Right forelimb (tissue), 1 donor: ENCODE data around the gene KIAA1586.
"Not testable (repeated sequence)": the region's sequence is repeated elsewhere in the genome, so short reads cannot be mapped to it uniquely, and the experiment has no call there.

Experiments used
- DNase-seq: peaks from one replicate; pipeline ENCODE4 v3.0.0-alpha.2; 2018

KIAA1586 gene, protein sequence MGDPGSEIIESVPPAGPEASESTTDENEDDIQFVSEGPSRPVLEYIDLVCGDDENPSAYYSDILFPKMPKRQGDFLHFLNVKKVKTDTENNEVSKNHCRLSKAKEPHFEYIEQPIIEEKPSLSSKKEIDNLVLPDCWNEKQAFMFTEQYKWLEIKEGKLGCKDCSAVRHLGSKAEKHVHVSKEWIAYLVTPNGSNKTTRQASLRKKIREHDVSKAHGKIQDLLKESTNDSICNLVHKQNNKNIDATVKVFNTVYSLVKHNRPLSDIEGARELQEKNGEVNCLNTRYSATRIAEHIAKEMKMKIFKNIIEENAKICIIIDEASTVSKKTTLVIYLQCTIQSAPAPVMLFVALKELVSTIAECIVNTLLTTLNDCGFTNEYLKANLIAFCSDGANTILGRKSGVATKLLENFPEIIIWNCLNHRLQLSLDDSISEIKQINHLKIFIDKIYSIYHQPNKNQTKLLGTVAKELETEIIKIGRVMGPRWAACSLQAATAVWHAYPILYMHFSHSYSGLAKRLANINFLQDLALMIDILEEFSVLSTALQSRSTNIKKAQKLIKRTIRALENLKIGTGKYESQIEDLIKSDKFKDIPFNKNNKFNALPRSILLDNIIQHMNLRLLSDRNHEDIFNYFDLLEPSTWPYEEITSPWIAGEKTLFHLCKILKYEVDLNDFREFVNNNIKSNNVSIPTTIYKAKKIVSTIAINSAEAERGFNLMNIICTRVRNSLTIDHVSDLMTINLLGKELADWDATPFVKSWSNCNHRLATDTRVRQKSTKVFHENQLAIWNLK

DNA sequence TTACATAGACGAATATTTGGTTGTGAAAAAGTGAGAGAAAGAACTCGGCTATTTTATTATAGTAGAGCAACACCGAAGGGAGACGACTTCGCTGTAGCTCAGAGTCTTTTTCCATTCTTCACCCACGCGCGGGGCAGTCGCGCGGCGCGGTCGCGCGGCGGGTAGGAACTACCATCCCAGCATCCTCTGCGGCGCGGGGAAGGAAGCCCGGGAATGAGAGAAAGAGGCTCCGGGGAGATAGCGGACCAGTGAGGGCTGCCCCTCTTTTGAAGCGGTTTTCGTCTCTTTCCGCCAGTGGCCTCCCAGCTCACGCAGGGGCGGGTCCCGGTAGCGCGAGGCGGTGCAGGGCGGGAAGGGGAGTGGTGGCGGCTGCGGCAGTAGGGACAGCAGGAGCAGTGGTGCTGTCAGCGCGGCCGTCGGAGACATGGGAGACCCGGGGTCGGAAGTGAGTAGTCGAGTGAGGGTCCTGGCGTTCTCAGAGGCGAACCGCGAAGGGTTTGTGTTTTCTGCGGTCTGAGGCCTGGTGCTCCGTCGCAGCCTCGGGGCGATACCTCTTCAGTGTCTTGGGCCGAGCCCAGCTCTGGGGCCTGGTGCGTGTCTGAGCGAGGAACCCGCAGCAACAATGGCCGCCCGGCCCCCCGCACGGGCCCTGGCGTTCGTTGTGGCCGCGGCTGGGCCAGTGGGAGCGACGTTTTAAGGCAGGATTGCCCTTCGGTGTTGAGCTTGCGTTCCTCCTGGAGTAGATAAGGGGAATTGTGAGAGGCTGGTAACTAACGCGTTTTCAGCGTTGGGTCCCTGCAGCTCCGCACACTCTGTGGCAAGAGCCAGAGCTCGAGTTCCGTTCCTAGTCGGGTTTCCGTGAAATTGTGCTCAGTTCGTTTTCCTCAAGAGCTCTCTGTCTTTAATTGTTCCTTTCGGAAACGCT, at the start of gene KIAA1586:
TSS of gene KIAA1586 (plus strand) at position 362 of the 925 bp plus-strand sequence. CDS start at position 425, 63 bp downstream.
- DNase-seq = peak; percentile 93

DNA sequence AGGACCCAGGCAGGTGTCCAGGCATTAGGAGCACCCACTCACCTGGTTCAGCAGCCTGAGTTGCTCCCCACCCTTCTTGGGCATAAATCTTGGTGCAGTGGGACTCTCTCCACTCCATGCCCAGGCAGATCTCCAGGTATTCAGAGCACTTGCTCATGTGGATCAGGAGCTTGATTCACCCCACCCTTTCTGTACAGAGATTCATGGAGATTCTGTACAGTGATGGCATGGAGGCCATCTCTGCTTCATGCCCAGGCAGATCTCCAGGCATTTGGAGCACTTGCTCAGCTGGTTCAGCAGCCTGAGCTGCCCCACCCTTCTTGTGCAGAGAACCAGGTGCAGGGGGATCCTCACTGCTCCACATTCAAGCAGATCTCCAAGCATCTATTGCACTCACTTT, 47.4 kb upstream of the KIAA1586 start:
- no peak for DNase-seq

DNA sequence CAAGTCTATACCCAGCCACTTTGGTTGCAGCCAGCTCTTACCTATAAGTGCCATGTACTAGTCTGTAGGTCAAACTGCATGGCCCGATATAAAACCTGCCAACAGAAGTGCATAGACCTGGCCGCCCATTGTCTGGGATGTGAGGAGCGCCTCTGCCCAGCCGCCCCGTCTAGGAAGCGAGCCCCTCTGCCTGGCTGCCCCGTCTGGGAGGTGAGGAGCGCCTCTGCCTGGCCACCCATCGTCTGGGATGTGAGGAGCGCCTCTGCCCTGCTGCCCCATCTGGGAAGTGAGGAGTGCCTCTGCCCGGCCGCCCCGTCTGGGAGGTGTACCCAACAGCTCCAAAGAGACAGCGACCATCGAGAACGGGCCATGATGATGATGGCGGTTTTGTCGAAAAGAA, 46.7 kb upstream of the KIAA1586 start:
- not testable (repeated sequence) for DNase-seq

DNA sequence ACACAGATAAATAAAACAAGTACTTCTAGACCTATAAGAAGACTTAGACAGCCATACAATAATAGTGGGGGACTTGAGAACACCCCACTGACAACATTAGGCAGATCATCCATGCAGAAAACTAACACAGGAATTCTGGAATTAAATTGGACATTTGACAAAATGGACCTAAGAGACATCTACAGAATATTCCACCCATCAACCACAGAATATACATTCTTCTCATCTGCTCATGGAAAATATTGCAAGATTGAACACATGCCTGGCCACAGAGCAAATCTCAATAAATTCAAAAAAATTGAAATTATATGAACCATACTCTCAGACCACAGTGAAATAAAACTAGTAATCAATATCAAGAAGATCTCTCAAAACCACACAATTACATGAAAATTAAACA, 44.3 kb upstream of the KIAA1586 start:
- no peak for DNase-seq

DNA sequence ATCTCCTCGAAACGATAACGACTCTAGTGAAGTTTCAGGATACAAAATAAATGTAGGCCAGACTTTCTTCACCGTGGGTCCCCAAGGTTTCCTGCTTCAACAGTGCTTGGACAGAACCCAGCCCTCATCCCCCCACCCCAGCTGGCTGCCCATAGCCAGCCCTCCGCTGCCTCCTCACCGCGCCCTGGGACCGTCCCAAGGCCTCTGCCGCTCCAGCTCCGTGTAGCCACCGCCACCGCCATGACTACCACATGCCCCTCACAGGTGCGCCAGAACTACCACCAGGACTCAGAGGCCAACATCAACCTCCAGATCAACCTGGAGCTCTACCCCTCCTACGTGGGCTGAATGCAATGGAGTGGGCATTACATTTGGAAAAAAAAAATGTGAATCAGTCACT, 42.2 kb upstream of the KIAA1586 start:
- no peak for DNase-seq

DNA sequence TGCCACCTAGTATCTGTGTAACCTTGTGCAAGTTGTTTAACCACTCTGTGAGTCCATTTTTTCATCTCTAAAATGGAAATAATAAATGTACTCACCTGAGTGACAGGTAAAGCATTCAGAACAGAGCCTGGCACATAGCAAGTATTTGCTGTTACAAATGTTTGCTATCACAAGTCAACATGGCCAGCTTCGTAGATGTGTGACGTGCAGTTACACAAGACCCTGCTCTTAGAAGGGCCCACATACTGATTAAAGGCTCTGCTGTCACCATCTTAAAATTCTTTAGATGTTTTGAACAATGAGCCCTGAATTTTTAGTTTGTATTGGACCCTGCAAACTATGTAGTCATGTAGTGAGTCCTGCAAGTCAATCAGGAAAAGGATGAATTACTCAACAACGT, 40.4 kb upstream of the KIAA1586 start:
- DNase-seq = no peak

DNA sequence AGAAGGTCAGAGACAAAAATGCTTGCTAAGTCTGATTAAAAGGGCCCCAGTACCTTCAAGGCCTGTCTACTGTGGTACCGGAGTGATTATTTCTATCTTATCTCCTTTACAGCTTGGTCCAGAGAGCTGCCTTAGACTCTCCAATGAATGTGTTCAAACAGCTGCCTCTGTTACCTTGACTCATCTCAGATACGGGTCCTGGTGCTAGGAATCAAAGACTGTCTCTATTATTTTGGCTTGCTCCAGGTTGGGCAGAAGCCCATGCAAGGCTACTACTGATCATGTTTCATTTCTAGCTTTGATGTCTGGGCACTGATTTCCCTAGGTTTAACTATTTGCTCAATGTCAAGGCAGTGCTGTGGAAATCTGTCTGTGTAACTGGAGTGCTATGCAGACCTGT, 38.4 kb upstream of the KIAA1586 start:
- not testable (repeated sequence) for DNase-seq

DNA sequence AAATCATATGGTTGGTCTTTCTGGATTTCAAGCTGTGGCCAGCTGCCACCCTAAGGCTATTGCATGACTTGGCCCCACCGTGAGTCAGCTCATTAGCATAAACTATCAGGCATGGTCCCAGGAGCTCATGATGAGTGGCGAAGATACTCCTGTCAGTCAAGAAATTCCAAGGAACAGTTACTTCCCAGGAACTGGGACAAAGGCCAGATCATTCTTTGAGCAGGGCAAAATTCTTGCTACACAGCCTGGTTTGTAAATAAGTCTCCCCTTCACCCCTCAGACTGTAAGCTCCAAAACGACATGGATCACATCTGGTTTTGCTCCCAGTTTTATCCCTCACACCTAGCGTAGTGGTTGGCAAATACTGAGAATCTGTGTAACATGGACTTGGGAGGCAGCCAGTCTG, 33.0 kb upstream of the KIAA1586 start:
- no peak for DNase-seq

DNA sequence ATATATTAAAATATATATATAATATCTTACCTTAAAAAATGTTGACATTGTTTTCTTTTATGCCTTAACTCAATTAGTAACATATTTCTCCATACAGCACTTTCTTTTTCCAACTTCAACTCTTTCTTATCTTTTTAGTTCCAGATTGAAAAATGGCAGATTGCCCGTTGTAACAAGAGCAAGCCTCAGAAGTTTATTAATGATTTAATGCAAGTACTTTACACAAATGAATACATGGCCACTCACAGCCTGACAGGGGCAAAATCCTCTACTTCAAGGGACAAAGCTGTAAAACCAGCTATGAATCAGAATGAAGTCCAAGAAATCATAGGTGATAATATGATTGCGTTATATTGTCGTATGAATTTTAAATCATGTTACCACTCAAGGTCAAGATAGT, 29.4 kb upstream of the KIAA1586 start:
- DNase-seq = no peak

DNA sequence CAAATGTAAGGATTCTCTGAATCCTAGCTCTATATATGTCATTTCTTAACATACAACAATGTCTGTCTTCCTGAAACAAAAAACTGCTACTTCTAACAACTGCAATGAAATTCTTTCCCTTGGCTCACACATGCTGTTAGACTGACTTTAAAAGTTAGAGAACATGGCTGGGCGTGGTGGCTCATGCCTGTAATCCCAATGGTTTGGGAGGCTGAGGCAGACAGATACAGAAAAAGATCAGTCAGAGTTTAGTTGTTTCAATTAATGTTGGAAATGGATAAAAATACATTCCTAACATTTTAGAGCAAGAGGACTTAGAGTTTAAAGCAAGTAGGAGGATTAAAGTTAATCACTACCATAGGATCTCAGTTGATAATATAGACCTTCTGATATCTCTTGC, 28.7 kb upstream of the KIAA1586 start:
- DNase-seq = no peak

DNA sequence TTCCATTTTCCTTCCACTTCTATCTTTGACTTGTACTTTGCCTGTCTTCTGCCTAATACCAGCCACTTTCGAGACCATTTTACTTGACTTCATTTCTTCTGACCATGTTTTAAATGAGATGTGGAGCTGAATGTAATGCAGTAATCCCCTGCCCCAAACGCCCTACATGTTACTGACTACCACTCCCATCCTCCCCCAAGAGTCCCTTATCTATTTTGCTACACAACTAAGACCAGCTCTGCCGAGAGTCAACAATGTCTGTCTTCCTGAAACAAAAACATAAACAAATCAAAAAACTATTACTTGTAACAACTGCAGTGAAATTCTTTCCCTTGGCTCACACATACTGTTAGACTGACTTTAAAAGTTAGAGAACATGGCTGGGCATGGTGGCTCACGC, 27.1 kb upstream of the KIAA1586 start:
- DNase-seq = no peak

DNA sequence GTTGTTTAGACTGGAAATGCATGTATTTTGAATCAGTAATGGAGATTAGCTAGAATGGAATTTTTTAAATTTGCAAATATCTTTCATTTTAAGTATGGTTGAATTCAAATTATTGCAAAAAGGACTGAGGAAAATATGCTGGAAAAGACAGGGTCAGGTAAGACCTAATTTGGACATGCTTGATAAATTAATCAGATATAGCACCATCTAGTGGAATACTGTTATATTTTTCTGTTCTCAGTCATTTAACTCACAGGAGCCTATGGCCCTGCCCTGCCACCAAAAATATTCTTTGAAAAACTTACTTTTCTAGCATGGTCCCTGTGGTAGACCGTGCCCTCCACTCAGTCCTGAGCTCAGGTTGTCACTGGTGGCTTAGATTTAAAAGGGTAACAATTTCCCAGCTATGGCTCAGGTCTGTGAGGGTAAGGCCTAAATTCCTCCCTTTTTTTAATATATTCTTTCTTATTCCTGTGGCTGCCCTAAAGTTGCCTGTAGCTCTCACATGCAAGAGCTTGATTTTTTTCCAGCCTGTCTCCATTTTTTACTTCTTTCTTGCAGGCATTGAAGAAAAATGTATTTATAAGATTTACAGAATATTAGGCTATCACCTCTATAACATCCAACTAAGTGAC, 25.3 kb upstream of the KIAA1586 start:
- DNase-seq = no peak

DNA sequence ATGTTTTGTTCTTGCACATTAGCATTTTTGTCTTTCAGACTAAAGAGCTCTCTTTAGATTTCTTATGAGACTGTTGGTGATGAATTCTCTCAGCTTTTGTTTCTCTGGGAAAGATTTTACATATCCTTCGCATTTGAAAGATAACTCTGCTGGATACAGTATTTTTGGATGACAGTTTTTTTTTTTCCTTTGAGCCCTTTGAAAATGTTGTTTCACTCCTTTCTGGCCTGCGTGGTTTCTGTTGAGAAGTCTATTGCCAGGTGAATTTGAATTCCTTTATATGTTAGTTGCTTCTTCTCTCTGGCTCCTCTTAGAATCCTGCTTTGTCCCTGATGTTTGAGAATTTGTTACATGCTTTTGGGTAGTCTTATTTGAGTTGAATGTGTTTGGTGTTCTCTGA, 22.2 kb upstream of the KIAA1586 start:
- no peak for DNase-seq

DNA sequence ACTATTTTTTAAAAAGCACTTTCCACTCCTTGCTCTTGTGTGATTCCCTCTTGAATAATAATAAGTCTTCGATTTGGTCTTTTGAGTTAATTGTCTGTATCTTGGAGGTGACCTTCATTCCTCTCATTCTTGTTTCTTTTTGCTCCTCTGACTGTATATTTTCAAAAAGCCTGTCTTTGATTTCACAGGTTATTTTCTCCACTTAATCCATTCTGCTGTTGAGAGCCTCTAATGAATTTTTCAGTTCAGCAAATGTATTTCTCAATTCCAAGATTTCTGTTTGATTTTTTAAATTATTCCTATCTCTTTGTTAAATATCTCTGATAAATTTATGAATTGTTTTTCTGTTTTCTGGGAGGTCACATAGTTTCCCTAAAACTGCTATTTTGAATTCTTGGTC, 21.7 kb upstream of the KIAA1586 start:
- DNase-seq = no peak

DNA sequence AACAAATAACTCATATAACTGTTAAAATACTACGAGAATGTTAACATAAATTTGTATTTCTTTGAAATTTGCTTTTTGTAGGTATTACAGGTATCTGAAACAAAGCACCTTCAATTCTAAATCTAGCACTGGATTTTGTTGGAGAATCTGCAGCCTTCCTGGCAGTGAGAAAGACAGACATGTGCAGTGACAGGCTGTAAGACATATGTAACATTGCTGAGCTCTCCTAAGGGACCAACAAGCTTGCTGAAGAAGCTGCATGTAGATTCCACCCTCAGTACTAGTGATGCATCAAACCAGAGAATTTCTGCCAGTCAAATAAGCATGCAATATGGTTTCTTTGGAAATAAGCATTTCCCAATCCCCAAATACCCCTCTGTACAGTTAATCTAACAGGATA, 20.5 kb upstream of the KIAA1586 start:
- no peak for DNase-seq

DNA sequence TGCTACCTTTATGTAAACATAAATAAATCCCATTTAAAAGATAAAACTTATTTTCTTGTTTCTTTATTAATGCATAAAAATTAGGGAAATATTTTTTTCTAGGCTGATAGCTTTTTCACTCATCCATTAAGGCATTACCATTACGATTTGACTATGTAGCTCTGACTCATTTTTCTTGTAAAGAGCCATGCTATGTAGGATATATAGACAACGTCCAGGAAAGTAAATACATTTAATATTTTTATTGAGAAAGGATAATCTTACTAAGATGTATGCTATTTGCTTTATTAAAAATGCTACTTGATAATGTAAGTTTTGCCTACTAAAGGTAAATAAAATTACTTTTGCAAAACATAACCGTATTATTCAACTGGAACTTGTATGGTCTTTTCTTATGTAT, 19.2 kb upstream of the KIAA1586 start:
- DNase-seq = no peak

DNA sequence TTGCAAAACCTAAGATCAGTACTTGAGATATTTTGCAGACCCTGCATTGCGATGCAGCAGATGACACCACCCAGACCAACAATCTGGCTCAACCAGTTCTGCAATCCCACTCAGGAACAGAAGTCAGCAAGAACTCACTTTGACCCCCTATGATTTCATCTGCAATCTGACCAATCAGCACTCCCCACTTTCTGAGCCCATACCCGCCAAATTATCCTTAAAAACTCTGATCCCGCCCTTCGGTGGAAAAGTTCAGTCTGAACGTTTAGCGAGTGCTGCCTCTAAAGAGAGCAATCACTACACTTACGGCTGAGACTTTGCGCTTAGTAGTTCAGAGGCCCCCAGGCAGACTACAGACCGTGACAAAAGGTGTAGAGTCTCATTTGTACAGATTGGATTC, 17.3 kb upstream of the KIAA1586 start:
- DNase-seq = no peak

DNA sequence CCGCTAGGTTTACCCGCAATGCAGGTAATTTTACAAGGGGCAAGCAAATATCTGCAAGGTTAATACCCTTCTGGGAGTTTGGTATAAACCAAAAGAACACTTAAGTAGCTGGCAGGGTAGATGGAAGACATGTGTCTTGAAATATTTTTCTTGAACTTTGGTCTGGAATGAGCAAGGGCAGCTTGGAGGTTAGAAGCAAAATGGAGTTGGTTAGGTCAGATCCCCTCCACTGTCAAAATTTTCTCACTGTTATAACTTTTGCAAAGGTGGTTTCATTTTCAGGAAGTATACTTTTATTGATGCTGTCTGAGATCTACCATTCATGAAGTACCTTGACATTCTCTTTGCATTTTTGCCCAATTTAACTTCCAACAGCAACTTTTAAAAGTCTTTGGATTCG, 13.3 kb upstream of the KIAA1586 start:
- DNase-seq = no peak

DNA sequence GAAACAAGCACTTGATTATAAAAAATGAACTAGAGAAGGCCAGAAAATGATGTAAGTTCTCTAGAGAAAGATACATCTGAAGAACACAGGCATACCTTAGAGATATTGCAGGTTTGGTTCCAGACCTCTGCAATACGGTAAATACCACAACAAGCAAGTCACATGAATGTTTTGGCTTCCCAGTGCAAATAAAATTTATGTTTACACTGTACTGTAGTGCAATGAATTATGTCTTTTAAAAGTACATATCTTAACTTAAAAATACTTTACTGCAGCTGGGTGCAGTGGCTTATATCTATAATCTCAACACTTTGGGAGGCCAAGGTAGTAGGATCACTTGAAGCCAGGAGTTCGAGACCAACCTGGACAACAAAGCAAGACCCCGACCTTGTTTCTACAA, 10.9 kb upstream of the KIAA1586 start:
- no peak for DNase-seq

DNA sequence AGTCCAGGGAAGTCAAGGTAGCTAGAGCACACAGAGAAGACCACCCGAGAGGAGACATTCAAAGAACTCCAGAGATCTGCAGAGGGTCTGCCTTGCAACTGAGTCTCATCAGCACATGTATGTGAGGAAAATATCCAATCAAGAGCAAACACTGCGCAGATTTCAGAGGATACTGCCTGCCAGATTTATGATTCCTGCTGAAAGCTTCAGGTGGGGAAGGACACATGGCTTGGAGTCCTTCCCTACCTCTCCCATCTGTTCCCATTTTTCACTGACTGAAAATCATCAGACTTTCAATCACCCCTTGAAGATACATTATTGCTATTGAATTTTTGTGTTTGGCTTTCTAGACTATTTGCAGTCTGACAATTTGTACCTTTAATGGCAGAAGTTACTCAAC, 7.6 kb upstream of the KIAA1586 start:
- no peak for DNase-seq

DNA sequence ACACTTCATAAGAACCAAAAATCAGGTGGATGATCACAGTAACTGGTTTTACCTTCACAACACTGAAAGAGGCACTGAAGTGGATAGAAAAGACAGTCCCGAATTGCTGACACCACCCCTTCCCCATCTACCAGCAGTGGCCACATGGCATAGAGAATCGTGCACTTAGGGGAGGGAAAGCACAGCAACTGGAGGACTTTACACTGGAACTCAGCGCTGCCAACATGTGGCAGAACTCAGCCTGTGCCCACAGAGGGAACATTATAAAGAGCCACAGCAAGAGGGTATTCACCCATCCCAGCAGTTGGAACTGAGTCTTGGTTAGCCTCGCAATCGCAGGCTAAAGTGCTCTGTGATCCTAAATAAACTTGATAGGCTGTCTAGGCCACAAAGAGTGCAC, 6.5 kb upstream of the KIAA1586 start:
- no peak for DNase-seq

DNA sequence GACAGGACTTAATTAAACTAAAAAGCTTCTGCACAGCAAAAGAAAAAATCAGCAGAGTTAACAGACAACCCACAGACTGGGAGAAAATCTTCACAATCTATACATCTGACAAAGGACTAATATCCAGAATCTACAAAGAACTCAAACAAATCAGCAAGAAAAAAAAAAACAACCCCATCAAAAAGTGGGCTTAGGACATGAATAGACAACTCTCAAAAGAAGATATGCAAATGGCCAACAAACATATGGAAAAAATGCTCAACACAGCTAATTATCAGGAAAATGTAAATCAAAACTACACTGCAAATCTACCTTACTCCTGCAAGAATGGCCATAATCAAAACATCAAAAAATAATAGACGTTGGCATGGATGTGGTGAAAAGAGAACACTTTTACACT, 2.4 kb upstream of the KIAA1586 start:
- DNase-seq = not testable (repeated sequence)

DNA sequence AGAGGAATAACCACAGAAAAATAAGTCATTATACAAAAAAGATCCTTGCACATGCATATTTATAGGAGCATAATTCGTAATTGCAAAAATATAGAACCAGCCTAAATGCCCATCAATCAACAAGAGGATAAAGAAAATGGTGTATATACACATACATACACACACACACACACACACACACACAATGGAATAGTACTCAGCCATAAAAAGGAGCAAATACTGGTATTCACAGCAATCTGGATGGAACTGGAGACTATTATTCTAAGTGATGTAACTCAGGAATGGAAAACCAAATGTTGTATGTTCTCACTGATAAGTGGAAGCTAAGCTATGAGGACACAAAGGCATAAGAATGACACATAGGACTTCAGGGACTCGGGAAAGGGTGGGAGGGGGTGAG, 1.9 kb upstream of the KIAA1586 start:
- no peak for DNase-seq
